ENCODE results near the gene HP. TPM values are rescaled to one million over a fixed set of nuclear protein-coding genes. Genes with fewer than 3 reads are reported as not detected.

The HP gene
- total and polyA plus RNA-seq, 10 of the 15 experiments (the other 5 are each of a cell fraction or from before 2014, with no cell fraction given), result 10.8 TPM; not detected in 9

DNA sequence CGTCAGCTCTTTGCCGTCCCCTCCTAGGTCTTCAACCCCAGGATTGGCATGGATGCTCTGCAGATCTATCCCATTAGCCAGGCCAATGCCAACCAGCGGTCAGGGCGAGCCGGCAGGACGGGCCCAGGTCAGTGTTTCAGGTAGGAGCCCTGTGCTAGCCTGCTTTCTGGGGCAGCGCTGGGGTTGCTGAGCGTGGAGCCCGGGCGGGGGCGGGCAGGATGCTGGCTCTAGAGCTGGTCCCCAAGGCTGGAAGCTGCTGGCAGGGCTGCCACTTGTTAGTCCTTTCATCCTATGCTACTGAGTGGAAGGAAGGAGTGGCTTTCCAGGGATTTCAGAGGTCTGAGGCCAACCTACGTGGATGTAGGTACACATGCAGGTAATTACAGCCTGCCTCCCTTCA, 51.7 kb downstream of the HP start:
- intact Hi-C loops (cut with micrococcal nuclease; ENCODE audit: unreplicated experiment), result no loop called here
- Histone ChIP-seq H2AFZ (ENCODE audit: control insufficient read depth, low read depth, low read length) (no peak overlapping the region), H4K20me1 (ENCODE audit: control insufficient read depth, insufficient read depth) (no peaks in the 10 kb centered on the region; the same call in 1 of the 2 replicates), H3K27ac (ENCODE audit: control insufficient read depth, insufficient read depth) (no peak overlapping the region), H3K27me3 (replicated peaks in 1 of 2; ENCODE audit: control insufficient read depth in 2 of 2, insufficient read depth in 2 of 2, low read length in 1 of 2) (no peaks in the 10 kb centered on the region), H3K79me2 (ENCODE audit: control insufficient read depth, insufficient read depth, low read length) (no peaks in the 10 kb centered on the region), H3K4me1 (ENCODE audit: control insufficient read depth, insufficient read depth, low read length) (no peaks in the 10 kb centered on the region), H3K4me2 (ENCODE audit: control insufficient read depth, insufficient read depth) (no peak overlapping the region), H3K9me3 (replicated peaks; ENCODE audit: control insufficient read depth, insufficient read depth, low read length) (no peaks in the 10 kb centered on the region), H3K4me3 (no peak overlapping the region), H3K9ac (ENCODE audit: control insufficient read depth, insufficient read depth, low read length) (no peak overlapping the region), H3K36me3 (ENCODE audit: control insufficient read depth in 2 of 2, insufficient read depth in 2 of 2, low read length in 1 of 2) (peaks cover 55 to 60% of the 10 kb centered on the region in 2 experiments)
- ATAC-seq (no peak), DNase-seq (ENCODE audit: low read depth, low spot score) (no peak), FAIRE-seq (no peak)
- SMC1A ChIA-PET (ENCODE audit: uncharacterized antibody, unreplicated experiment), result no interaction called here
- WGBS (ENCODE audit: insufficient coverage, insufficient replicate concordance, low lambda C conversion rate, missing lambda C conversion rate), result 96% methylated on average over 12 of the region's 12 CpGs
- POLR2A ChIA-PET, result interaction anchor here (1.2 kb wide), 1 partner anchor 13 kb away, joined by 3 read pairs; the partner anchor contains the start of genes DHX38 and TXNL4B
- CTCF ChIA-PET, result no interaction called here
- BruUV-seq (replicated peaks), result no TSS peak
- RAD21 ChIA-PET (ENCODE audit: unreplicated experiment), result no interaction called here
- in situ Hi-C loops (cut with MboI), result no loop called here
- TF ChIP-seq SMC3 (IDR thresholded peaks at IDR 0.05; ENCODE audit: borderline replicate concordance, low read length), result no peak
- no peak for TF ChIP-seq IKZF2 (IDR thresholded peaks at IDR 0.05)
- TF ChIP-seq RELA (IDR thresholded peaks at IDR 0.05; ENCODE audit: borderline replicate concordance, partially characterized antibody), result no peak
- TF ChIP-seq RAD51 (IDR thresholded peaks at IDR 0.05), result no peak
- no peak for TF ChIP-seq IKZF1 (conservative IDR thresholded peaks at IDR 0.05)
- no peak for TF ChIP-seq MLLT1 (IDR thresholded peaks at IDR 0.05)
- no peak for TF ChIP-seq SIN3A (IDR thresholded peaks at IDR 0.05; ENCODE audit: low read depth, low read length)
- no peak for TF ChIP-seq NFXL1 (IDR thresholded peaks at IDR 0.05; ENCODE audit: borderline replicate concordance)
- TF ChIP-seq BCL11A (IDR thresholded peaks at IDR 0.05; ENCODE audit: low read depth, low read length), result no peak
- no peak for TF ChIP-seq EZH2 (IDR thresholded peaks at IDR 0.05; ENCODE audit: borderline replicate concordance, control insufficient read depth, low read depth, low read length)
- no peak for TF ChIP-seq GATAD2B (conservative IDR thresholded peaks at IDR 0.05; ENCODE audit: low read depth)
- TF ChIP-seq, protein P1, sequence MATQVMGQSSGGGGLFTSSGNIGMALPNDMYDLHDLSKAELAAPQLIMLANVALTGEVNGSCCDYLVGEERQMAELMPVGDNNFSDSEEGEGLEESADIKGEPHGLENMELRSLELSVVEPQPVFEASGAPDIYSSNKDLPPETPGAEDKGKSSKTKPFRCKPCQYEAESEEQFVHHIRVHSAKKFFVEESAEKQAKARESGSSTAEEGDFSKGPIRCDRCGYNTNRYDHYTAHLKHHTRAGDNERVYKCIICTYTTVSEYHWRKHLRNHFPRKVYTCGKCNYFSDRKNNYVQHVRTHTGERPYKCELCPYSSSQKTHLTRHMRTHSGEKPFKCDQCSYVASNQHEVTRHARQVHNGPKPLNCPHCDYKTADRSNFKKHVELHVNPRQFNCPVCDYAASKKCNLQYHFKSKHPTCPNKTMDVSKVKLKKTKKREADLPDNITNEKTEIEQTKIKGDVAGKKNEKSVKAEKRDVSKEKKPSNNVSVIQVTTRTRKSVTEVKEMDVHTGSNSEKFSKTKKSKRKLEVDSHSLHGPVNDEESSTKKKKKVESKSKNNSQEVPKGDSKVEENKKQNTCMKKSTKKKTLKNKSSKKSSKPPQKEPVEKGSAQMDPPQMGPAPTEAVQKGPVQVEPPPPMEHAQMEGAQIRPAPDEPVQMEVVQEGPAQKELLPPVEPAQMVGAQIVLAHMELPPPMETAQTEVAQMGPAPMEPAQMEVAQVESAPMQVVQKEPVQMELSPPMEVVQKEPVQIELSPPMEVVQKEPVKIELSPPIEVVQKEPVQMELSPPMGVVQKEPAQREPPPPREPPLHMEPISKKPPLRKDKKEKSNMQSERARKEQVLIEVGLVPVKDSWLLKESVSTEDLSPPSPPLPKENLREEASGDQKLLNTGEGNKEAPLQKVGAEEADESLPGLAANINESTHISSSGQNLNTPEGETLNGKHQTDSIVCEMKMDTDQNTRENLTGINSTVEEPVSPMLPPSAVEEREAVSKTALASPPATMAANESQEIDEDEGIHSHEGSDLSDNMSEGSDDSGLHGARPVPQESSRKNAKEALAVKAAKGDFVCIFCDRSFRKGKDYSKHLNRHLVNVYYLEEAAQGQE (IDR thresholded peaks at IDR 0.05; ENCODE audit: low read depth, low read length), result no peak
- TF ChIP-seq BHLHE40 (IDR thresholded peaks at IDR 0.05; ENCODE audit: borderline replicate concordance in 1 of 2, low read depth in 2 of 2, low read length in 1 of 2), result no peak
- TF ChIP-seq YBX1 (IDR thresholded peaks at IDR 0.05), result no peak
- no peak for TF ChIP-seq RELB (IDR thresholded peaks at IDR 0.05; ENCODE audit: low read depth)
- TF ChIP-seq STAT1 (conservative IDR thresholded peaks at IDR 0.05), result no peak
- TF ChIP-seq KAT2A (conservative IDR thresholded peaks at IDR 0.05; ENCODE audit: control insufficient read depth, low read depth, low read length), result no peak
- TF ChIP-seq SUZ12 (IDR thresholded peaks at IDR 0.05; ENCODE audit: unreplicated experiment), result no peak

All from GM12878 (cell line).